ENCODE results near the gene APOL1.

DNA sequence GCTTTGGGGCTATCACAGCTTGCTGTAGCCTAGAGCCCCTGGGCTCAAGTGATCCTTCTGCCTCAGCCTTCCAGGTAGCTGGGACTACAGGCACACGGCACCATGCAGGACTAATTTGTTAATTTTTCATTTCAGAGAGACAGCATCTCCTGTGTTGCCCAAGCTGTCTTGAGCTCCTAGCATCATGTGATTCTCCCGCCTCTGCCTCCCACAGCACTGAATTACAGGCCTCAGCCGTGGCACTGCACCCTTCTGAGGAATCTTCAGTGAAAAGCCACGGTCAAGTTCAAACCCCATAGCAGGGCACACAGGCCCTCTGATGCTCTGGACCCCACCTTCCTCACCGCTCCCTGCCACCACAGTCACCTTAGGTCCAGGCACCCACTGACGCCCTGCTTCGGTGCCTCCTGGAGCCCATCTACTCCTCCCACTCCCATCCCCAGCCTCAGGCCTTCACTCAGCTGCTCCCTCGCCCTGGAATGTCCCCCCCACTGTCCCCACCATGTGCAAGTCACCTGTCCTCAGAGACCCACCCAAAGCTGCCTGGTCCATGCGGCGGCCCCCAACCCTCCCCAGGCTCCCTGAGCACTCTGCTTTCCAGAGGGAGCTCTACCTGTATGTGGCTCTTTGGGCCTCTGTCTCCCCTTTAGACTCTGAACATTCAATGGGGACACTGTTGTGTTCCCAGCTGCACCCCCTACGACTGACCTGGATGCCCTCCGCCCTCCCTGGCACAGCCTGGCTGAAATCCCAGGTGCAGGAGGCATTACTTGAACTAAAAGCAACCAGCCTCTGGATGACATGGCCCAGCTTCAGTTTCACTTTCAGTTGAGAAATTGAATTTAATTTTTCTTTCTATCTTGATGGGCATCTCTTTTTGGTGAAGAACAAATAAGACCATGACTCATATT, 15.2 kb upstream of the APOL1 start:
- TF ChIP-seq POLR2A (IDR thresholded peaks at IDR 0.05; ENCODE audit: low read depth) (no peak), CTCF (IDR thresholded peaks at IDR 0.05) (no peak)
